WERI-Rb-1 (cell line): ENCODE measurements around the gene LTA4H.

Experiments used
- DNase-seq: peaks from one replicate; pipeline ENCODE4 v3.0.0-alpha.2; 2020
- H3K27ac ChIP-seq: fragments of 250-450 bp; sonication (Bioruptor Pico); 2 replicates; pipeline ENCODE4 v1.5.1; 2020; ENCODE audit warnings: mild to moderate bottlenecking, moderate library complexity
- H3K27me3 ChIP-seq: fragments of 250-450 bp; sonication (Bioruptor Pico); 2 replicates; pipeline ENCODE4 v1.5.1; 2021; ENCODE audit warnings: mild to moderate bottlenecking, low read depth, moderate library complexity; ENCODE audit not compliant: insufficient read depth, severe bottlenecking
- H3K36me3 ChIP-seq: fragments of 250-450 bp; sonication (Bioruptor Pico); 2 replicates; pipeline ENCODE4 v1.5.1; 2020; ENCODE audit warnings: mild to moderate bottlenecking, moderate library complexity
- H3K4me3 ChIP-seq: 2 replicates; pipeline ENCODE4 v1.5.1; 2011; ENCODE audit warnings: low read depth, mild to moderate bottlenecking, control low read depth, low read length
- H3K9me3 ChIP-seq: fragments of 250-450 bp; sonication (Bioruptor Pico); 2 replicates; pipeline ENCODE4 v1.5.1; 2021; ENCODE audit warnings: mild to moderate bottlenecking, moderate library complexity; ENCODE audit not compliant: severe bottlenecking
- CTCF ChIP-seq: IDR thresholded peaks from 2 replicates; pipeline ENCODE4 v1.5.1; 2011; ENCODE audit warnings: low read depth, mild to moderate bottlenecking, control low read depth, inconsistent platforms, low read length

Gene LTA4H

GRCh38 chr12:96025518-96025917 is 9.9 kb downstream of the LTA4H start:
- Histone ChIP-seq H3K36me3 (peaks cover 28% of the 10 kb centered on the region), H3K4me3 (no peak overlapping the region), H3K27ac (no peak overlapping the region), H3K27me3 (no peaks in the 10 kb centered on the region), H3K9me3 (no peaks in the 10 kb centered on the region)
- DNase-seq = no peak
- no peak for TF ChIP-seq CTCF

GRCh38 chr12:96020314-96021003 is 14.9 kb downstream of the LTA4H start:
- peaks cover 34% of the 10 kb centered on the region for H3K36me3 ChIP-seq
- no peak for TF ChIP-seq CTCF
- no peaks in the 10 kb centered on the region for H3K9me3 ChIP-seq
- DNase-seq = no peak
- no peak overlapping the region for H3K27ac ChIP-seq
- H3K4me3 ChIP-seq = no peak overlapping the region
- H3K27me3 ChIP-seq = no peaks in the 10 kb centered on the region

GRCh38 chr12:96015672-96016071 is 19.7 kb downstream of the LTA4H start:
- peak; percentile 75 for TF ChIP-seq CTCF

GRCh38 chr12:96014943-96015599 is 20.3 kb downstream of the LTA4H start:
- no peaks in the 10 kb centered on the region for H3K27me3 ChIP-seq
- DNase-seq = no peak
- peaks cover 49% of the 10 kb centered on the region for H3K36me3 ChIP-seq
- no peak overlapping the region for H3K4me3 ChIP-seq
- H3K27ac ChIP-seq = no peak overlapping the region
- TF ChIP-seq CTCF = no peak
- H3K9me3 ChIP-seq = no peaks in the 10 kb centered on the region

More at GRCh38 chr12:96015672-96016071, 19.7 kb downstream of the LTA4H start:
- Histone ChIP-seq H3K27ac (no peak overlapping the region), H3K27me3 (no peaks in the 10 kb centered on the region), H3K4me3 (no peak overlapping the region), H3K36me3 (peaks cover 44% of the 10 kb centered on the region), H3K9me3 (no peaks in the 10 kb centered on the region)
- peak; percentile 65 for DNase-seq

- TF ChIP-seq CTCF = no peak
- DNase-seq = no peak
- H3K36me3 ChIP-seq = peaks cover 38% of the 10 kb centered on the region
Measured at GRCh38 chr12:96007729-96008128, 27.7 kb downstream of the LTA4H start.

More at GRCh38 chr12:96007729-96008128, 27.7 kb downstream of the LTA4H start:
- no peak overlapping the region for H3K4me3 ChIP-seq
- H3K27ac ChIP-seq = no peak overlapping the region
- no peaks in the 10 kb centered on the region for H3K27me3 ChIP-seq
- H3K9me3 ChIP-seq = no peaks in the 10 kb centered on the region
